Peyer's patch (tissue), 4 donors: ENCODE measurements around the gene PAX4. TPM values are rescaled to one million over a fixed set of nuclear protein-coding genes. Genes with fewer than 3 reads are reported as not detected.

Experiments
- DNase-seq, 3 donors: peaks; one replicate each; pipeline ENCODE4 v3.0.0-alpha.2; 2017 to 2019
- H3K27ac ChIP-seq, 4 donors: fragments of 200-600 bp; sonication (generic); one replicate each; pipeline ENCODE4 v1.5.1; 2016 to 2019
- H3K27me3 ChIP-seq, 2 donors: fragments of 200-600 bp; sonication (generic); one replicate each; pipeline ENCODE4 v1.5.1; 2019
- H3K36me3 ChIP-seq, 3 donors: fragments of 200-600 bp; sonication (generic); one replicate each; pipeline ENCODE4 v1.5.1; 2016 to 2019
- H3K4me1 ChIP-seq, 4 donors: fragments of 200-600 bp; sonication (generic); one replicate each; pipeline ENCODE4 v1.5.1; 2016 to 2019
- H3K4me3 ChIP-seq, 4 donors: fragments of 200-600 bp; sonication (generic); 1 replicate in 3 of 4; 2 replicates in 1 of 4; pipeline ENCODE4 v1.5.1; 2016 to 2019; ENCODE audit warnings: mild to moderate bottlenecking in 1 of 4
- H3K9me3 ChIP-seq, 4 donors: fragments of 200-600 bp; sonication (generic); one replicate each; pipeline ENCODE4 v1.5.1; 2016 to 2019; ENCODE audit warnings: mild to moderate bottlenecking in 1 of 4
- CTCF ChIP-seq, 6 experiments: fragments of 450-650 bp in 4 of 6; fragments of 200-600 bp in 2 of 6; sonication (generic) in 1 of 6; IDR thresholded peaks; one replicate each; pipeline ENCODE4 v1.5.1; 2017 to 2019; ENCODE audit warnings: antibody characterized with exemption in 6 of 6, mild to moderate bottlenecking in 3 of 6, moderate library complexity in 1 of 6
- POLR2A ChIP-seq, 2 donors: fragments of 450-650 bp; IDR thresholded peaks; one replicate each; pipeline ENCODE4 v1.5.1; 2017; ENCODE audit warnings: antibody characterized with exemption in 2 of 2, mild to moderate bottlenecking in 2 of 2, moderate library complexity in 2 of 2
- total RNA-seq, 4 donors: library from RNA; depleted of rRNA; stranded (reverse); fragments of >200 nt; gene quantifications; one replicate each; pipeline ENCODE4 v1.1.0, GENCODE V29; 2016

Gene PAX4
- total RNA-seq = 1 to 10 TPM in 1 of 4 donors, under 1 TPM in 1, not detected in 2; 0.53 to 1.3 TPM

- Histone ChIP-seq H3K27ac (no peak within 1 kb of the TSS), H3K36me3 (no peaks in the 10 kb centered on the region), H3K4me1 (no peaks in the 10 kb centered on the region), H3K27me3 (no peaks in the 10 kb centered on the region), H3K9me3 (no peaks in the 10 kb centered on the region), H3K4me3 (no peak within 1 kb of the TSS)
- DNase-seq = no peak
- no peak for TF ChIP-seq POLR2A (IDR thresholded peaks at IDR 0.05)
Observed at GRCh38 chr7:127618042-127618441, at the start of gene PAX4. TSS of gene PAX4 (minus strand) at chr7:127618142. CDS start at chr7:127615928, 2,214 bp downstream.

DNA sequence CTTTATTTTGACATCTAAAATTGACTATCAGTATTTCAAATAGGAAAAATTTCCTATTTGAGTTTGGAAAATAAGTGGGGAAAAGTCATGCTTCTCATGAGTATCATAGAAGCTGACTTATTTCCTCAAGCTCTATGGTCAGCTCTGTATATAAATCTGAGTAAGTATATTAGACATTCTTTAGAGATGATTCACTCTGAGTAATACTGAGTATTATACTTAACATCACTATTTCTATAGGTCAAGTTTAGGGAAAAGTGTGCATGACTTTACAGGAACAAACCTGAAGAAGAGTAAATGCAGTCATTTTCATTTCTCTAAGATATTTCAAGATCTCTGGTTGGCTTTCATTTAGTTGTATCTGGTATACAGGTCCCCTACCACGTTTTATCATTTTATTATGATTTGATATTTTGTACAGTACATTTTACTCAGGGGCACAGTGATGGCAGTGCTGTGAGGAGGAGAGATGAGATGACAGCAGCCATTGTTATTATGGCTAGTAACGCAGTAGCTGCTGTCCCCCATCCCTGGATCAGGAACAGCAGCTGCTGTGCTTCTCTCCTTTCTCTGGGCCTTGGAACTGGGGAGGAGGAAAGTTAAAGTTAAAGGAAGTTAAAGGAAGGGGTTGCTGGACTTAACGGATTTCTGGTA is 49.2 kb upstream of the PAX4 start:
- Histone ChIP-seq H3K4me3 (no peak overlapping the region), H3K27me3 (no peaks in the 10 kb centered on the region), H3K4me1 (peaks cover 0 to 17% (median 0%) of the 10 kb centered on the region in 4 donors), H3K9me3 (no peaks in the 10 kb centered on the region), H3K27ac (no peak overlapping the region), H3K36me3 (peaks cover 0 to 4% (median 0%) of the 10 kb centered on the region in 3 donors)
- no peak for DNase-seq
- no peak for TF ChIP-seq POLR2A (IDR thresholded peaks at IDR 0.05)
- no peak for TF ChIP-seq CTCF (IDR thresholded peaks at IDR 0.05)

- no peak for DNase-seq
- H3K27me3 ChIP-seq = no peaks in the 10 kb centered on the region
- H3K4me1 ChIP-seq = peaks cover 0 to 17% (median 0%) of the 10 kb centered on the region in 4 donors
- H3K36me3 ChIP-seq = peaks cover 0 to 4% (median 0%) of the 10 kb centered on the region in 3 donors
- no peaks in the 10 kb centered on the region for H3K9me3 ChIP-seq
- no peak overlapping the region for H3K27ac ChIP-seq
- H3K4me3 ChIP-seq = no peak overlapping the region
- TF ChIP-seq POLR2A (IDR thresholded peaks at IDR 0.05) (no peak), CTCF (IDR thresholded peaks at IDR 0.05) (no peak)
Observed at GRCh38 chr7:127666602-127667001, 48.7 kb upstream of the PAX4 start.

DNA sequence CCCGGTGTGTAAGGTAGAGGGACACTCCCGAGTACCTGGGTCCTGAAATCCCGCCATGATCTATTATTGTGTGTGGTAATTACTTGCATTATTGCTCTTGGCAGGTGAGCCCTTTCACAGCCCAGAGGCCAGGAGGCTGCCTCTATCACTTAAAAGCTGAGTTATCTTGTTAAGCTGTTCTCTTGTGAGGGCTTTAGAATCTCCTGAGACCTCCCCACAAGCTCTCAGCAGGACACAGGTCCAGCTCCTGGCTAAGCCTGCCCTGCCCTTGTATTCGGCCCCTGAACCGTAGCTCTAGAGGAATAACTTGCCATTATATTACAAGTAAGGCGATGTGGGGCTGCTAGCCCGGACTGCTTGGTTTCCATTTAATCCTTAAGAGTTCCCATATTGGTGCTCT is 48.0 kb upstream of the PAX4 start:
- no peaks in the 10 kb centered on the region for H3K9me3 ChIP-seq
- TF ChIP-seq POLR2A (IDR thresholded peaks at IDR 0.05) (no peak), CTCF (IDR thresholded peaks at IDR 0.05) (no peak)

GRCh38 chr7:127658970-127659630 is 41.2 kb upstream of the PAX4 start:
- TF ChIP-seq POLR2A (IDR thresholded peaks at IDR 0.05) (no peak), CTCF (IDR thresholded peaks at IDR 0.05) (no peak)
- no peaks in the 10 kb centered on the region for H3K9me3 ChIP-seq
- H3K4me3 ChIP-seq = no peak overlapping the region
- H3K27me3 ChIP-seq = no peaks in the 10 kb centered on the region
- DNase-seq = no peak
- no peak overlapping the region for H3K27ac ChIP-seq
- peaks cover 0 to 2% (median 0%) of the 10 kb centered on the region in 4 donors for H3K4me1 ChIP-seq
- peaks cover 0 to 11% (median 0%) of the 10 kb centered on the region in 3 donors for H3K36me3 ChIP-seq

More for the DNA sequence above, 48.0 kb upstream of the PAX4 start:
- Histone ChIP-seq H3K36me3 (peaks cover 0 to 4% (median 0%) of the 10 kb centered on the region in 3 donors), H3K27me3 (no peaks in the 10 kb centered on the region), H3K4me3 (no peak overlapping the region), H3K27ac (no peak overlapping the region), H3K4me1 (peaks cover 0 to 17% (median 0%) of the 10 kb centered on the region in 4 donors)
- no peak for DNase-seq

DNA sequence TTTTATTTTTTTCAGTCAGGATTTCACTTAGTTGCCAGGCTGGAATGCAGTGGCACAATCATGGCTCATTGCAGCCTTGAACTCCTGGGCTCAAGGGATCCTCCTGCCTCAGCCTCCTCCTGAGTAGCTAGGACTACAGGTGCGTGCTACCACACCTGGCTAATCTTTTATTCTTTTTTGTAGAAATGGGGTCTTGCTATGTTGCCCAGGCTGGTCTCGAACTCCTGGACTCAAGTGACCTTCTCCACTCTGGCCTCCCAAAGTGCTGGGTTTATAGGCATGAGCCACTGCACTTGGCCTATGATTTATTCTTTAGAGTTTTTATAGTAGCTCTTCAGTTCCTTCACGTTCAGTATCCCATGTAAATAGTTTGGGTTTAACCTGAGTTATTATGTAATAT is 39.6 kb upstream of the PAX4 start:
- Histone ChIP-seq H3K27me3 (no peaks in the 10 kb centered on the region), H3K4me1 (peaks cover 0 to 16% (median 6%) of the 10 kb centered on the region in 4 donors), H3K27ac (no peak overlapping the region), H3K4me3 (no peak overlapping the region), H3K9me3 (no peaks in the 10 kb centered on the region), H3K36me3 (peaks cover 0 to 11% (median 0%) of the 10 kb centered on the region in 3 donors)
- no peak for DNase-seq
- TF ChIP-seq POLR2A (IDR thresholded peaks at IDR 0.05) = no peak
- no peak for TF ChIP-seq CTCF (IDR thresholded peaks at IDR 0.05)
